Smooth muscle cell (in vitro differentiated cells): ENCODE measurements around the gene SULT1A2. TPM values are rescaled to one million over a fixed set of nuclear protein-coding genes. Genes with fewer than 3 reads are reported as not detected.

Experiments
- DNase-seq: peaks from one replicate; lab custom pipeline; 2025; ENCODE audit not compliant: unreplicated experiment; lab: John Stamatoyannopoulos, UW
- H2AFZ ChIP-seq: fragments of 200-600 bp; sonication (generic); 2 replicates; pipeline ENCODE4 v1.6.0; 2016; ENCODE audit warnings: antibody characterized with exemption, low read depth, mild to moderate bottlenecking
- H3F3A ChIP-seq: fragments of 200-600 bp; sonication (generic); 2 replicates; pipeline ENCODE4 v1.6.0; 2017; ENCODE audit warnings: antibody characterized with exemption, low read depth
- H3K27ac ChIP-seq: fragments of 200-600 bp; sonication (generic); 2 replicates; pipeline ENCODE4 v1.5.1; 2016; ENCODE audit warnings: low read depth, mild to moderate bottlenecking
- H3K27me3 ChIP-seq: fragments of 200-600 bp; sonication (generic); 2 replicates; pipeline ENCODE4 v1.6.1; 2016; ENCODE audit warnings: low read depth, mild to moderate bottlenecking
- H3K36me3 ChIP-seq: fragments of 200-600 bp; sonication (generic); 2 replicates; pipeline ENCODE4 v1.5.1; 2016; ENCODE audit warnings: low read depth
- H3K4me1 ChIP-seq: fragments of 200-600 bp; sonication (generic); 2 replicates; pipeline ENCODE4 v1.5.1; 2016; ENCODE audit warnings: low read depth
- H3K4me2 ChIP-seq: fragments of 200-600 bp; sonication (generic); 2 replicates; pipeline ENCODE4 v1.6.0; 2016; ENCODE audit warnings: mild to moderate bottlenecking
- H3K4me3 ChIP-seq: fragments of 200-600 bp; sonication (generic); 2 replicates; pipeline ENCODE4 v1.5.1; 2016; ENCODE audit warnings: mild to moderate bottlenecking
- H3K79me2 ChIP-seq: fragments of 200-600 bp; sonication (generic); 2 replicates; pipeline ENCODE4 v1.6.0; 2016; ENCODE audit warnings: low read depth, mild to moderate bottlenecking
- H3K9ac ChIP-seq: fragments of 200-600 bp; sonication (generic); 2 replicates; pipeline ENCODE4 v1.6.0; 2016; ENCODE audit warnings: low read depth
- H3K9me3 ChIP-seq: fragments of 200-600 bp; sonication (generic); replicated peaks from 2 replicates; pipeline ENCODE4 v1.5.1; 2016; ENCODE audit warnings: low read depth
- H4K20me1 ChIP-seq: fragments of 200-600 bp; sonication (generic); 2 replicates; pipeline ENCODE4 v1.6.0; 2016; ENCODE audit warnings: low read depth
- WGBS: methylation state at CpG from one replicate; pipeline ENCODE4 v1.1.7; 2016; ENCODE audit warnings: low lambda C conversion rate; 5-methylcytosine and 5-hydroxymethylcytosine counted together
- polyA plus RNA-seq: library from polyadenylated mRNA; unstranded; fragments of >200 nt; fragmentation: Nextera tagmentation; extraction: Ambion mirVana; gene quantifications from 2 replicates; pipeline ENCODE4 v1.2.1, GENCODE V29; 2016
- total RNA-seq: library from RNA; depleted of rRNA; stranded (reverse); fragments of >200 nt; gene quantifications from 2 replicates; pipeline ENCODE4 v1.2.3, GENCODE V29; 2014
- TF ChIP-seq, protein P1 (sequence below): fragments of 200-600 bp; sonication (generic); IDR thresholded peaks from 2 replicates; pipeline ENCODE4 v1.5.1; 2017; ENCODE audit warnings: borderline replicate concordance, mild to moderate bottlenecking, antibody characterized with exemption; ENCODE audit not compliant: insufficient read depth, poor library complexity, severe bottlenecking

SULT1A2 gene
- total and polyA plus RNA-seq, 2 experiments from 2014 or later: not detected

DNA sequence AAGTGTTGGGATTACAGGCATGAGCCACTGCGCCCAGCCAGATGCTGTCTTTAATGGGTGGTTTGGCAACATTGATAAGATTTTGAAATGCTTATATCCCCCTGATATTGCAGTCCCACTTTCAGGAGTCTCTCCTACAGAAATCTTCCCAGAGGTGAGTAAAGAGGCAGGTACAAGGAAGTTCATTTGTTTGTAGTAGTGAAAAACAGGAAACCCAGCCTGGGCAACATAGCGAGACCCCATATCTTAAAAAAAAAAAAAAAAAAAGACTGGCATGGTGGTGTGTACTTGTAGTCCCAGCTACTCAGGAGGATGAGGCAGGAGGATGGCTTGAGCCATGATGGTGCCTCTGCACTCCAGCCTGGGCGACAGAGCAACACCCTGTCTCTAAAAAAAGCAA lies 51.9 kb downstream of the SULT1A2 start:
- no peak overlapping the region for H3K9ac ChIP-seq
- no peaks in the 10 kb centered on the region for H3K9me3 ChIP-seq
- H3K27me3 ChIP-seq: no peaks in the 10 kb centered on the region
- H3K4me3 ChIP-seq: no peak overlapping the region
- no peaks in the 10 kb centered on the region for H4K20me1 ChIP-seq
- no peaks in the 10 kb centered on the region for H3F3A ChIP-seq
- no peak for DNase-seq
- TF ChIP-seq, protein P1, sequence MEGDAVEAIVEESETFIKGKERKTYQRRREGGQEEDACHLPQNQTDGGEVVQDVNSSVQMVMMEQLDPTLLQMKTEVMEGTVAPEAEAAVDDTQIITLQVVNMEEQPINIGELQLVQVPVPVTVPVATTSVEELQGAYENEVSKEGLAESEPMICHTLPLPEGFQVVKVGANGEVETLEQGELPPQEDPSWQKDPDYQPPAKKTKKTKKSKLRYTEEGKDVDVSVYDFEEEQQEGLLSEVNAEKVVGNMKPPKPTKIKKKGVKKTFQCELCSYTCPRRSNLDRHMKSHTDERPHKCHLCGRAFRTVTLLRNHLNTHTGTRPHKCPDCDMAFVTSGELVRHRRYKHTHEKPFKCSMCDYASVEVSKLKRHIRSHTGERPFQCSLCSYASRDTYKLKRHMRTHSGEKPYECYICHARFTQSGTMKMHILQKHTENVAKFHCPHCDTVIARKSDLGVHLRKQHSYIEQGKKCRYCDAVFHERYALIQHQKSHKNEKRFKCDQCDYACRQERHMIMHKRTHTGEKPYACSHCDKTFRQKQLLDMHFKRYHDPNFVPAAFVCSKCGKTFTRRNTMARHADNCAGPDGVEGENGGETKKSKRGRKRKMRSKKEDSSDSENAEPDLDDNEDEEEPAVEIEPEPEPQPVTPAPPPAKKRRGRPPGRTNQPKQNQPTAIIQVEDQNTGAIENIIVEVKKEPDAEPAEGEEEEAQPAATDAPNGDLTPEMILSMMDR: no peak
- no peaks in the 10 kb centered on the region for H3K4me1 ChIP-seq
- WGBS: 93% methylated on average over 3 of the region's 3 CpGs
- no peak overlapping the region for H2AFZ ChIP-seq
- no peaks in the 10 kb centered on the region for H3K79me2 ChIP-seq
- no peak overlapping the region for H3K4me2 ChIP-seq
- H3K27ac ChIP-seq: no peak overlapping the region
- H3K36me3 ChIP-seq: no peaks in the 10 kb centered on the region

DNA sequence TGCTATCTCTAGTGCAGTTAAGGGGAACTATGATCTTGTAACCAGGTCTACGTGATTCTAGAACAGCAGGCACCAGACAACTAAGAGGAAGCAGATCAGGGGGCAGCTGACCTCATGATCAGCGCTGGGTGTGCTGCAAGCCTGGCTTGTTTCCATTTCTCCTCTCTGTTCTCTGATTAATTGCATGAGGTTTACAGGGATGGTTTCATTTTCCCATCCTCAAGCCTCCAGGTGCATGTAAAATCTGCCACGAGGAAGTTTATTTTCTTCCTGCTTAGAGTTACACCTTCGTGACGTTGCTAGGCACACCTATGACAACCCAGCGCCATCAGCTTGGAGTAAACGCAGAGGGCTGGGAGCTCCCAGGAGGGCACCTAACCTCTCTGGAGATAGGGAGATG lies 53.8 kb downstream of the SULT1A2 start:
- WGBS: 96% methylated on average over 7 of the region's 7 CpGs
- Histone ChIP-seq H3K27me3 (no peaks in the 10 kb centered on the region), H3K9ac (no peak overlapping the region), H3K27ac (no peak overlapping the region), H3F3A (no peaks in the 10 kb centered on the region), H4K20me1 (no peaks in the 10 kb centered on the region), H2AFZ (no peak overlapping the region), H3K4me1 (no peaks in the 10 kb centered on the region), H3K4me2 (no peak overlapping the region), H3K79me2 (no peaks in the 10 kb centered on the region), H3K36me3 (no peaks in the 10 kb centered on the region), H3K4me3 (no peak overlapping the region), H3K9me3 (no peaks in the 10 kb centered on the region)
- TF ChIP-seq, protein P1: no peak
- DNase-seq: no peak

DNA sequence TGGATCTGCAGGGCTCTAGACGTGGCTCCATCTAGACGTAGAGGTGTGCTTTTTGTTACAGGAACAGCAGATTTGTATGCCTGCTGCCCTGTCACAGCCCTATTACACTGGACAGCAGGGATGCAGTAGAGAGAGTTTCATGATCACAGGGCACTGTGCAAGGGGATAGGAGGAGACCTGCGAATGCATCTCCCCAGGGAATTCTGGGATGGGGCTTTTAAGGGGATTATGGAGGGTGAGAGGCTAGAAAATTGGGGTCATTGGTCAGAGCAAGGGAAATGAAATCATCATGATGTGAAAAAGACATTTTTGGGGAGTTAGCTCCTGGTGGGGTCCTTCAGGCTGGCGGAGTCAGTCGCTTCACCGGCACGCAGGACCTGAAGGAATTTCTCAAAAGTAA lies 54.2 kb downstream of the SULT1A2 start:
- WGBS: 94% methylated on average over 7 of the region's 7 CpGs
- TF ChIP-seq, protein P1: no peak
- Histone ChIP-seq H3K27ac (no peak overlapping the region), H4K20me1 (no peaks in the 10 kb centered on the region), H3K4me3 (no peak overlapping the region), H3K4me1 (no peaks in the 10 kb centered on the region), H2AFZ (no peak overlapping the region), H3K4me2 (no peak overlapping the region), H3K27me3 (no peaks in the 10 kb centered on the region), H3K9me3 (no peaks in the 10 kb centered on the region), H3K9ac (no peak overlapping the region), H3K36me3 (no peaks in the 10 kb centered on the region), H3F3A (no peaks in the 10 kb centered on the region), H3K79me2 (no peaks in the 10 kb centered on the region)
- no peak for DNase-seq

Other genes with a start within 250 kb of the SULT1A2 start
- 0.22 and 0.54 TPM in 2 replicates for gene NPIPB6, start 233.5 kb downstream of the SULT1A2 start, total RNA-seq
- gene NPIPB6, start 233.5 kb downstream of the SULT1A2 start, polyA plus RNA-seq: 0.17 and 0.95 TPM in 2 replicates
- gene EIF3CL, start 193.2 kb downstream of the SULT1A2 start, total RNA-seq: 86.8 and 89.3 TPM in 2 replicates
- not detected in 2 replicates for gene EIF3CL, start 193.2 kb downstream of the SULT1A2 start, polyA plus RNA-seq
- gene NPIPB7, start 124.7 kb downstream of the SULT1A2 start, total RNA-seq: not detected in 2 replicates
- not detected in 2 replicates for gene NPIPB7, start 124.7 kb downstream of the SULT1A2 start, polyA plus RNA-seq
- gene CLN3, start 105.0 kb downstream of the SULT1A2 start, total RNA-seq: 10.5 and 15.3 TPM in 2 replicates
- gene CLN3, start 105.0 kb downstream of the SULT1A2 start, polyA plus RNA-seq: 19.6 and 30.9 TPM in 2 replicates
- not detected in 2 replicates for gene APOBR, start 102.4 kb downstream of the SULT1A2 start, total RNA-seq
- not detected in 2 replicates for gene APOBR, start 102.4 kb downstream of the SULT1A2 start, polyA plus RNA-seq
- not detected in 2 replicates for gene IL27, start 90.2 kb downstream of the SULT1A2 start, total RNA-seq
- gene IL27, start 90.2 kb downstream of the SULT1A2 start, polyA plus RNA-seq: not detected in 2 replicates
- gene NUPR1, start 58.1 kb downstream of the SULT1A2 start, total RNA-seq: 0.40 and 0.67 TPM in 2 replicates
- 9.9 and 22.2 TPM in 2 replicates for gene NUPR1, start 58.1 kb downstream of the SULT1A2 start, polyA plus RNA-seq
- gene SGF29, start 43.1 kb downstream of the SULT1A2 start, total RNA-seq: 4.9 and 5.7 TPM in 2 replicates
- gene SGF29, start 43.1 kb downstream of the SULT1A2 start, polyA plus RNA-seq: 9.4 and 11.9 TPM in 2 replicates
- gene SULT1A1, start 13.0 kb upstream of the SULT1A2 start, total RNA-seq: 0.09 TPM in 1 of 2 replicates, not detected in the other
- 0.72 and 1.3 TPM in 2 replicates for gene SULT1A1, start 13.0 kb upstream of the SULT1A2 start, polyA plus RNA-seq
- not detected in 2 replicates for gene NPIPB8, start 41.0 kb upstream of the SULT1A2 start, total RNA-seq
- 0.58 TPM in 1 of 2 replicates, not detected in the other for gene NPIPB8, start 41.0 kb upstream of the SULT1A2 start, polyA plus RNA-seq
- gene EIF3C, start 114.4 kb upstream of the SULT1A2 start, total RNA-seq: 53.7 and 54.7 TPM in 2 replicates
- gene EIF3C, start 114.4 kb upstream of the SULT1A2 start, polyA plus RNA-seq: 277 and 320 TPM in 2 replicates
- 2.6 and 3.7 TPM in 2 replicates for gene NPIPB9, start 154.7 kb upstream of the SULT1A2 start, total RNA-seq
- gene NPIPB9, start 154.7 kb upstream of the SULT1A2 start, polyA plus RNA-seq: 0.32 and 0.91 TPM in 2 replicates
- 81.2 and 89.3 TPM in 2 replicates for gene ATXN2L, start 225.9 kb upstream of the SULT1A2 start, total RNA-seq
- 93.3 and 108 TPM in 2 replicates for gene ATXN2L, start 225.9 kb upstream of the SULT1A2 start, polyA plus RNA-seq
- gene TUFM, start 249.3 kb upstream of the SULT1A2 start, total RNA-seq: 67.2 and 76.1 TPM in 2 replicates
- gene TUFM, start 249.3 kb upstream of the SULT1A2 start, polyA plus RNA-seq: 191 and 200 TPM in 2 replicates